ENCODE results near the gene CNTRL. TPM values are rescaled to one million over a fixed set of nuclear protein-coding genes. Genes with fewer than 3 reads are reported as not detected.

CNTRL gene
- polyA plus RNA-seq, 2 of the 4 experiments (the other 2 are of a cell fraction): 5.1 to 15.0 TPM

DNA sequence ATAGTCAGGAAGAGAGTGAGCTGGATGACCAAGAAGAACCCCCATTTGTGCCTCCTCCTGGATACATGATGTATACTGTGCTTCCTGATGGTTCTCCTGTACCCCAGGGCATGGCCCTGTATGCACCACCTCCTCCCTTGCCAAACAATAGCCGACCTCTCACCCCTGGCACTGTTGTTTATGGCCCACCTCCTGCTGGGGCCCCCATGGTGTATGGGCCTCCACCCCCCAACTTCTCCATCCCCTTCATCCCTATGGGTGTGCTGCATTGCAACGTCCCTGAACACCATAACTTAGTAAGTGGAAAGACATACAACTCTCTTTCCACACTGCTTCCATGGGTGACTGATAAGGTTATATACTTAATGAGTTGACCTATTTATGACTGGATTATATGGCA, 75.4 kb downstream of the CNTRL start:
- CTCF ChIA-PET: interaction anchor here (1.3 kb wide), 1 partner anchor 8 kb away, joined by 3 read pairs; no protein-coding TSS in a partner anchor
- POLR2A ChIA-PET: no interaction called here
- Histone ChIP-seq H3K4me1 (no peaks in the 10 kb centered on the region), H3K4me3 (no peak overlapping the region), H3K4me2 (no peak overlapping the region), H3K27ac (no peak overlapping the region), H3K9me3 (no peaks in the 10 kb centered on the region)
- no peak for TF ChIP-seq FOSB (CRISPR knock-in tag; IDR thresholded peaks at IDR 0.05)
- DNase-seq (ENCODE audit: low read depth in 1 of 2, low spot score in 1 of 2) (no peak), FAIRE-seq (no peak), ATAC-seq (no peak)
- 53% methylated on average over 2 of the region's 2 CpGs for WGBS (ENCODE audit: missing lambda C conversion rate)

DNA sequence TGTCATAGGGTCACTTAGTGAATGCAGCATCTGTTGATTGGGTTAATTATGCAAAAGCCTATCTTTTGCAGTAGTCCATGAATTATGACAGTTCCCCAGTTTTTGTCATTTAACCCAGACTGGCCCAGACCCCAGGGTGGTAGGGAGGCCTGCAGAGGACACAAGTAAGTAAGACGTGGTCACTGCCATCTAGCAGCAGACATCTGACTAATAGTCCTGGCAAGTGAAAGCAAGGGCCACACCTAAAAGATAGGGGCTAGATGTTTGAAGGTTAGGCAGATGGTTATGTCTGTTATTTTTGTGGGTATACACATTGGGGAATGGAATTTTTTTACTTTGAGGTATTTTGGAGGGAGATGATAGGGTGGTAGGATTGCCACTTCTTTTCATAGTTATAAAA, 78.9 kb downstream of the CNTRL start:
- H3K9me3 ChIP-seq: no peaks in the 10 kb centered on the region
- ChIA-PET POLR2A (no interaction called here), CTCF (interaction anchor here (1.2 kb wide), 1 partner anchor 18 kb away, joined by 3 read pairs; no protein-coding TSS in a partner anchor)
- H3K4me2 ChIP-seq: no peak overlapping the region
- H3K27ac ChIP-seq: no peak overlapping the region
- no peak for FAIRE-seq
- WGBS (ENCODE audit: missing lambda C conversion rate): 91% methylated on average over 1 of the region's 1 CpG
- ATAC-seq: no peak
- no peak for DNase-seq (ENCODE audit: low read depth in 1 of 2, low spot score in 1 of 2)
- no peak for TF ChIP-seq HDAC2 (IDR thresholded peaks at IDR 0.05)
- TF ChIP-seq EHMT2 (IDR thresholded peaks at IDR 0.05; ENCODE audit: low read depth): no peak
- TF ChIP-seq EP300 (IDR thresholded peaks at IDR 0.05): no peak
- TF ChIP-seq HOXB13 (CRISPR knock-in tag; IDR thresholded peaks at IDR 0.05; ENCODE audit: low read depth): no peak
- no peak for TF ChIP-seq CHD4 (IDR thresholded peaks at IDR 0.05; ENCODE audit: borderline replicate concordance)
- TF ChIP-seq CBX8 (IDR thresholded peaks at IDR 0.05): no peak
- TF ChIP-seq CHD2 (IDR thresholded peaks at IDR 0.05; ENCODE audit: low read length, partially characterized antibody): no peak
- TF ChIP-seq JUN (IDR thresholded peaks at IDR 0.05): no peak
- TF ChIP-seq, protein P1, sequence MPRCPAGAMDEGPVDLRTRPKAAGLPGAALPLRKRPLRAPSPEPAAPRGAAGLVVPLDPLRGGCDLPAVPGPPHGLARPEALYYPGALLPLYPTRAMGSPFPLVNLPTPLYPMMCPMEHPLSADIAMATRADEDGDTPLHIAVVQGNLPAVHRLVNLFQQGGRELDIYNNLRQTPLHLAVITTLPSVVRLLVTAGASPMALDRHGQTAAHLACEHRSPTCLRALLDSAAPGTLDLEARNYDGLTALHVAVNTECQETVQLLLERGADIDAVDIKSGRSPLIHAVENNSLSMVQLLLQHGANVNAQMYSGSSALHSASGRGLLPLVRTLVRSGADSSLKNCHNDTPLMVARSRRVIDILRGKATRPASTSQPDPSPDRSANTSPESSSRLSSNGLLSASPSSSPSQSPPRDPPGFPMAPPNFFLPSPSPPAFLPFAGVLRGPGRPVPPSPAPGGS (IDR thresholded peaks at IDR 0.05): no peak
- TF ChIP-seq NR3C1 (IDR thresholded peaks at IDR 0.05): no peak
- no peak for TF ChIP-seq PHF8 (IDR thresholded peaks at IDR 0.05; ENCODE audit: borderline replicate concordance, low read depth)
- TF ChIP-seq, protein P2, sequence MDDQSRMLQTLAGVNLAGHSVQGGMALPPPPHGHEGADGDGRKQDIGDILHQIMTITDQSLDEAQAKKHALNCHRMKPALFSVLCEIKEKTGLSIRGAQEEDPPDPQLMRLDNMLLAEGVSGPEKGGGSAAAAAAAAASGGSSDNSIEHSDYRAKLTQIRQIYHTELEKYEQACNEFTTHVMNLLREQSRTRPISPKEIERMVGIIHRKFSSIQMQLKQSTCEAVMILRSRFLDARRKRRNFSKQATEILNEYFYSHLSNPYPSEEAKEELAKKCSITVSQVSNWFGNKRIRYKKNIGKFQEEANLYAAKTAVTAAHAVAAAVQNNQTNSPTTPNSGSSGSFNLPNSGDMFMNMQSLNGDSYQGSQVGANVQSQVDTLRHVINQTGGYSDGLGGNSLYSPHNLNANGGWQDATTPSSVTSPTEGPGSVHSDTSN (IDR thresholded peaks at IDR 0.05): no peak
- no peak overlapping the region for H3K4me3 ChIP-seq
- no peaks in the 10 kb centered on the region for H3K4me1 ChIP-seq

DNA sequence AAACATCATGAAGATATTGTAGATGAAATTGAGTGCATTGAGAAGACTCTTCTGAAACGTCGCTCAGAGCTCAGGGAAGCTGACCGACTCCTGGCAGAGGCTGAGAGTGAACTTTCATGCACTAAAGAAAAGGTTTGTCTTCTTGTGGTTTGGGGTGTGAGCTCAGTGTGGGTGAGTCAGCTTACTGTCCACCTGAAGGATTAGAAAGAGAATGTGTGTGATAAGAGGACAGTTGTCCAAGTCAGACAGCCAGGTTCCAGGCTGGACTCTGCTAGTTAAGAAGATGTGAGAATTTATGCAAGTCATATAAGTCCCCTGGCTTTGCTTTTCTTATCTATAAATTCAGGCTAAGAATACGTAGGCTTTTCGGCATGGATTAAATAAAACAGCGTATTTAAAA, 80.0 kb downstream of the CNTRL start:
- ChIA-PET POLR2A (no interaction called here), CTCF (interaction anchor here (1.1 to 2.2 kb wide), 2 partner anchors 12 to 73 kb away, joined by 3 to 6 read pairs; no protein-coding TSS in a partner anchor)
- H3K4me2 ChIP-seq: no peak overlapping the region
- no peak for ATAC-seq
- 86% methylated on average over 6 of the region's 6 CpGs for WGBS (ENCODE audit: missing lambda C conversion rate)
- no peak for TF ChIP-seq NFE2L2 (conservative IDR thresholded peaks at IDR 0.05; ENCODE audit: low read length)
- TF ChIP-seq BHLHE40 (IDR thresholded peaks at IDR 0.05; ENCODE audit: low read depth, low read length): no peak
- TF ChIP-seq, protein P3, sequence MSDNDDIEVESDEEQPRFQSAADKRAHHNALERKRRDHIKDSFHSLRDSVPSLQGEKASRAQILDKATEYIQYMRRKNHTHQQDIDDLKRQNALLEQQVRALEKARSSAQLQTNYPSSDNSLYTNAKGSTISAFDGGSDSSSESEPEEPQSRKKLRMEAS (IDR thresholded peaks at IDR 0.05): no peak
- TF ChIP-seq, protein P4, sequence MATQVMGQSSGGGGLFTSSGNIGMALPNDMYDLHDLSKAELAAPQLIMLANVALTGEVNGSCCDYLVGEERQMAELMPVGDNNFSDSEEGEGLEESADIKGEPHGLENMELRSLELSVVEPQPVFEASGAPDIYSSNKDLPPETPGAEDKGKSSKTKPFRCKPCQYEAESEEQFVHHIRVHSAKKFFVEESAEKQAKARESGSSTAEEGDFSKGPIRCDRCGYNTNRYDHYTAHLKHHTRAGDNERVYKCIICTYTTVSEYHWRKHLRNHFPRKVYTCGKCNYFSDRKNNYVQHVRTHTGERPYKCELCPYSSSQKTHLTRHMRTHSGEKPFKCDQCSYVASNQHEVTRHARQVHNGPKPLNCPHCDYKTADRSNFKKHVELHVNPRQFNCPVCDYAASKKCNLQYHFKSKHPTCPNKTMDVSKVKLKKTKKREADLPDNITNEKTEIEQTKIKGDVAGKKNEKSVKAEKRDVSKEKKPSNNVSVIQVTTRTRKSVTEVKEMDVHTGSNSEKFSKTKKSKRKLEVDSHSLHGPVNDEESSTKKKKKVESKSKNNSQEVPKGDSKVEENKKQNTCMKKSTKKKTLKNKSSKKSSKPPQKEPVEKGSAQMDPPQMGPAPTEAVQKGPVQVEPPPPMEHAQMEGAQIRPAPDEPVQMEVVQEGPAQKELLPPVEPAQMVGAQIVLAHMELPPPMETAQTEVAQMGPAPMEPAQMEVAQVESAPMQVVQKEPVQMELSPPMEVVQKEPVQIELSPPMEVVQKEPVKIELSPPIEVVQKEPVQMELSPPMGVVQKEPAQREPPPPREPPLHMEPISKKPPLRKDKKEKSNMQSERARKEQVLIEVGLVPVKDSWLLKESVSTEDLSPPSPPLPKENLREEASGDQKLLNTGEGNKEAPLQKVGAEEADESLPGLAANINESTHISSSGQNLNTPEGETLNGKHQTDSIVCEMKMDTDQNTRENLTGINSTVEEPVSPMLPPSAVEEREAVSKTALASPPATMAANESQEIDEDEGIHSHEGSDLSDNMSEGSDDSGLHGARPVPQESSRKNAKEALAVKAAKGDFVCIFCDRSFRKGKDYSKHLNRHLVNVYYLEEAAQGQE (IDR thresholded peaks at IDR 0.05): no peak
- TF ChIP-seq RAD21 (conservative IDR thresholded peaks at IDR 0.05 in 1 of 2, IDR thresholded peaks at IDR 0.05 in 1 of 2): no peak
- TF ChIP-seq, protein P5, sequence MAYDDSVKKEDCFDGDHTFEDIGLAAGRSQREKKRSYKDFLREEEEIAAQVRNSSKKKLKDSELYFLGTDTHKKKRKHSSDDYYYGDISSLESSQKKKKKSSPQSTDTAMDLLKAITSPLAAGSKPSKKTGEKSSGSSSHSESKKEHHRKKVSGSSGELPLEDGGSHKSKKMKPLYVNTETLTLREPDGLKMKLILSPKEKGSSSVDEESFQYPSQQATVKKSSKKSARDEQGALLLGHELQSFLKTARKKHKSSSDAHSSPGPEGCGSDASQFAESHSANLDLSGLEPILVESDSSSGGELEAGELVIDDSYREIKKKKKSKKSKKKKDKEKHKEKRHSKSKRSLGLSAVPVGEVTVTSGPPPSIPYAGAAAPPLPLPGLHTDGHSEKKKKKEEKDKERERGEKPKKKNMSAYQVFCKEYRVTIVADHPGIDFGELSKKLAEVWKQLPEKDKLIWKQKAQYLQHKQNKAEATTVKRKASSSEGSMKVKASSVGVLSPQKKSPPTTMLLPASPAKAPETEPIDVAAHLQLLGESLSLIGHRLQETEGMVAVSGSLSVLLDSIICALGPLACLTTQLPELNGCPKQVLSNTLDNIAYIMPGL (CRISPR knock-in tag; IDR thresholded peaks at IDR 0.05; ENCODE audit: borderline replicate concordance): no peak
- no peak for TF ChIP-seq MAZ (IDR thresholded peaks at IDR 0.05; ENCODE audit: borderline replicate concordance, low read depth, low read length)
- no peak for TF ChIP-seq EP300 (IDR thresholded peaks at IDR 0.05)
- no peak for TF ChIP-seq RCOR1 (IDR thresholded peaks at IDR 0.05; ENCODE audit: low read depth, low read length)
- TF ChIP-seq, protein P6, sequence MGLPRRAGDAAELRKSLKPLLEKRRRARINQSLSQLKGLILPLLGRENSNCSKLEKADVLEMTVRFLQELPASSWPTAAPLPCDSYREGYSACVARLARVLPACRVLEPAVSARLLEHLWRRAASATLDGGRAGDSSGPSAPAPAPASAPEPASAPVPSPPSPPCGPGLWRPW (IDR thresholded peaks at IDR 0.05): no peak
- TF ChIP-seq CEBPB (IDR thresholded peaks at IDR 0.05): no peak
- no peak for TF ChIP-seq HOXB5 (CRISPR knock-in tag; IDR thresholded peaks at IDR 0.05)
- TF ChIP-seq, protein P7, sequence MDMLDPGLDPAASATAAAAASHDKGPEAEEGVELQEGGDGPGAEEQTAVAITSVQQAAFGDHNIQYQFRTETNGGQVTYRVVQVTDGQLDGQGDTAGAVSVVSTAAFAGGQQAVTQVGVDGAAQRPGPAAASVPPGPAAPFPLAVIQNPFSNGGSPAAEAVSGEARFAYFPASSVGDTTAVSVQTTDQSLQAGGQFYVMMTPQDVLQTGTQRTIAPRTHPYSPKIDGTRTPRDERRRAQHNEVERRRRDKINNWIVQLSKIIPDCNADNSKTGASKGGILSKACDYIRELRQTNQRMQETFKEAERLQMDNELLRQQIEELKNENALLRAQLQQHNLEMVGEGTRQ (IDR thresholded peaks at IDR 0.05): no peak
- no peak for TF ChIP-seq JUN (IDR thresholded peaks at IDR 0.05)
- TF ChIP-seq RARB (CRISPR knock-in tag; IDR thresholded peaks at IDR 0.05): no peak
- no peak overlapping the region for H3K27ac ChIP-seq
- no peaks in the 10 kb centered on the region for H3K9me3 ChIP-seq
- no peak for FAIRE-seq
- no peak for DNase-seq (ENCODE audit: low read depth in 1 of 2, low spot score in 1 of 2)
- no peak overlapping the region for H3K4me3 ChIP-seq
- no peaks in the 10 kb centered on the region for H3K4me1 ChIP-seq
